ENCODE results near the gene LRCOL1.

LRCOL1 gene

DNA sequence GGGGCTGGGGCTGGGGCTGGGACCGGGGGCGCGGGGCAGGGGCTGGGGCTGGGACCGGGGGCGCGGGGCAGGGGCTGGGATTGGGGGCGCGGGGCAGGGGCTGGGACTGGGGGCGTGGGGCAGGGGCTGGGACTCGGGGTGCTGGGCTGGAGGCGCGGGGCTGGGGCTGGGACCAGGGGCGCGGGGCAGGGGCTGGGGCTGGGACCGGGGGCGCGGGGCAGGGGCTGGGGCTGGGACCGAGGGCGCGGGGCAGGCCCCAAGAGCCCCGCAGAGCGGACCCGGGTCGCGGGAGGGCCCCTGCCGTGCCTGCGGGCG, 8.6 kb upstream of the LRCOL1 start:
- no peak for DNase-seq (ENCODE audit: low spot score)

DNA sequence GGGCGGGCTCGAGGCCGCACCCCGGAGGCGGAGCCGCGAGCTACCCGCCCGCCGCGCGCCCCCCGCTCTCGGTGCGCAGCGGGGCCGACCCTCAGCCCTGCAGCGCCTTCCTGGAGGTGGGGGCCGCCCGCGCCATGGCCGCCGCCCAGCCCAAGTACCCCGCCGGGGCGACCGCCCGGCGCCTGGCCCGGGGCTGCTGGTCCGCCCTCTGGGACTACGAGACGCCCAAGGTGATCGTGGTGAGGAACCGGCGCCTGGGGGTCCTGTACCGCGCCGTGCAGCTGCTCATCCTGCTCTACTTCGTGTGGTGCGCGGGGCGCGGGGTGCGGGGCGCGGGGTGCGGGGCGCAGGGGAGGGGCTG, 8.3 kb upstream of the LRCOL1 start, which contains the start of gene P2RX2:
Gene P2RX2, plus strand, starts transcription at position 94 of the 361 bp plus-strand sequence. Its CDS starts 41 bp downstream, at position 135.
- no peak for DNase-seq (ENCODE audit: low spot score)

DNA sequence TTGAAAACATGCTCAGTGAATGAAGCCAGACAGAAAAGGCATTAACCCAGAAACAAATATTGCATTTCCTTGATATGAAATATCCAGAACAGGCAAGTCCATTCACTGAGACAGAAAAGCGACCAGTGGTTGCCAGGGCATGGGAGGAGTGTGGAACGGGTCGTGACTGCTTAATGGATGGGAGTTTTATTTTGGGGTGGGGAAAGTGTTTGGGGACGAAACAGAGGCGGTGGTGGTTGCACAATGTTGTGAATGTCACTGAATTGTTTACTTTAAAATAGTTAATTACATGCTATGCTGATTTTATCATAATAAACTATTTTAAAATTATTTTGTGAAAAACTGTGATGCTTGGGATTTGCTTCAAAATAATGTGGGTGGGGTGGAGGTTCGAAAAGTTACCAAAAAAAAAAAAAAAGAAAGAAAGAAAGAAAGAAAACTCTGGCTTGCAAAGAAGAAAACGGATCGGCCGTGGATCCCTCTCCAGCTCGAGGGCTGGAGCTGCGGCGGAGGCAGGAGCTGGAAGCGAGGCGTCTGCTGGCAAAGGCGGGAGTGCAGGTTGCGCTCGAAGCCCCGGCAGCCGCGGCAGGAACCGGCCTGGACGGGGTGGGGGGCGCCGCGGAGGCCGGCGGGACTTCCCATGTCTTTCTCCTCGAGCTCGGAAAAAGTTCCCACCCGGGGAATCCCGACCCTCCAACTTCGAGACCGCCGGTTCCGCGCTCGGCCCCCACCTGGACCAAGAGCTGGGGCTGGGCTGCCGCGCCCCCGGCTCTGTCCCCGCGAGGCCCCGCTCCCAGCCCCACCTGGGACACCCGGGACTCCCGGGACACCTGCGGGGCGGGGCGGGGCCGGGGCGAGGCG, 7.7 kb upstream of the LRCOL1 start:
- no peak for DNase-seq (ENCODE audit: low spot score)

DNA sequence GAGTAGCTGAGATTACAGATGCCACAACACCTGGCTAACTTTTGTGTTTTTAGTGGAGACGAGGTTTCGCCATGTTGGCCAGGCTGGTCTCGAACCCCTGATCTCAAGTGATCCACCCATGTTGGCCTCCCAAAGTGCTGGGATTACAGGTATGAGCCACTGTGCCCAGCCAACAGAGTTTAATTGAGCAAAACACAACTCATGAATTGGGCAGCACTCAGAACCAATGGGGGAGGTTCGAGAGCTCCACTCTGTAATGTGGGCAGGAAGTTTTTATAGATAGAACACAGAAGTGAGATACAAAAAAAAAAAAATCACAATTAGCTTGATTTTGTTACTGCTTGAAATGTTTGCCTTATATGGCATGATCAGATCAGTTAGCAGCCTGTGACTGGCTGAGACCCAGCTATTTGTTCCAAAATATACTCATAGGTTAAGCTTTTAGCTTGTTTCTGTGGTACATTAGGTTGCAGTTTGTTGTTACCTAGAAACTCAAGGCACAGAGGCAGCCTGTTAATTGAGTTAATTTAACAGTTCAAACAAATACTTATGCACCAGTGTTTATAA, 6.8 kb upstream of the LRCOL1 start:
- DNase-seq (ENCODE audit: low spot score), result no peak

DNA sequence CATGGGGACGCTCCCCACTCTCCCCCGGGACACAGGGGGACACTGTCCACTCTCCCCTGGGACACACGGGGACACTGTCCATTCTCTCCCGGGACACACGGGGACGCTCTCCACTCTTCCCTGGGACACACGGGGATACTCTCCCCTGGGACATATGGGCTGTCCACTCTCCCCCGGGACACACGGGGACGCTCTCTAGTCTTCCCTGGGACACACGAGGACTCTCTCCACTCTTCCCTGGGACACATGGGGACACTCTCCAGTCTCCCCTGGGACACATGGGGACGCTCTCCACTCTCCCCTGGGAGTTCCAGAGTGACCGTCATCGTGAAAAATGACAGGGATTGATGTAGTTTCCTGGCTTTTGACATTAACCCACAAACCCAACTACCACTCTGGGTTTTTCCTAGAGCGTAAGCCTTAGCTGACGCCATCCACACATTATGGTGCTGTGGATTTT, 5.2 kb upstream of the LRCOL1 start:
- no peak for DNase-seq (ENCODE audit: low spot score)

DNA sequence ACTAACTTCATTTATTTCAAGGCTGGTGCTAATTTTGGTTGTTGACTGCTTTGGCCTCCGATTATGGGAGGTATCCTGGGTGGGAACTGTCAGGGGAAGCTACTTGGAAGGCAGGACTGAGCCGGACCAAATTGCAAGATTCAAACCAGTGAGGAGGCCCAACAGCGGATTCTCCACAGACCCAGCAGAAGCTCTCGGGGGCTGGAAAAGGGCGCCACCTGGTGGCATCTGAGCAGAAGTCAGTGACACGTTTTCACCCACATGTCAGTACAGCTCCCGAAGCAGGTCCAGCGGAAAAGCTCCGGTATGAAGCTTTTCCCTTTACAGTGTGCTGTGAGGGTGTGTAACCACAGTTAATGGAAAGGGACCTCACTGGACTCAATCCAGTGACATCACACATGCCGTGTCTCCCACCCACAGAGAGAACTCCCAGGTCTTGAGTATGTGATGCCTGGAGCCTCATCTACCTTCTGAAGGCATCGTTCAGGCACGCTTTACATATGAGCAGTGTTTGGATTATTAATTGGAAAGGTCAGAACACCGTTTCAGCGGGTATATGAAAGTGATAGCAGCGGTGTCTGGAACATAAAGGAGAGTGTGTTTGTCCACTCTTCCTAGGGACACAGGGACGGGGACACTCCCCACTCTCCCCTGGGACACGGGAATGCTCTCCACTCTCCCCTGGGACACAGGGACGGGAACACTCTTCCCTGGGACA, 4.6 kb upstream of the LRCOL1 start:
- peak; percentile 90 for DNase-seq (ENCODE audit: low spot score)

DNA sequence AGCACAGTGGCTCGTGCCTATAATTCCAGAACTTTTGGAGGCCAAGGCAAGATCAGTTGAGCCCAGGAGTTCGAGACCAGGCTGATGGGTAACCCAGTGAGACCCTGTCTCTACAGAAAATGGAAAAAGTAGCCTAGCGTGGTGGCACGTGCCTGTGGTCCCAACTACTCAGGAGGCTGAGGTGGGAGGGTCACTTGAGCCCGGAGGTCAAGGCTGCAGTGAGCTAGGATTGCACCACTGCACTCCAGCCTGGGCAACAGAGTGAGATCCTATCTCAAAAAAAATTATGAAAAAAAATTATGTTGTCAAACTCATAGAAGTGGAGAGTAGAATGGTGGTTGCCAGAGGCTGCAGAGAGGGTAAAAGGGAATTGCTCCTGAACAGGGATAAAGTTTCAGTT, 3.6 kb upstream of the LRCOL1 start:
- DNase-seq (ENCODE audit: low spot score), result no peak

DNA sequence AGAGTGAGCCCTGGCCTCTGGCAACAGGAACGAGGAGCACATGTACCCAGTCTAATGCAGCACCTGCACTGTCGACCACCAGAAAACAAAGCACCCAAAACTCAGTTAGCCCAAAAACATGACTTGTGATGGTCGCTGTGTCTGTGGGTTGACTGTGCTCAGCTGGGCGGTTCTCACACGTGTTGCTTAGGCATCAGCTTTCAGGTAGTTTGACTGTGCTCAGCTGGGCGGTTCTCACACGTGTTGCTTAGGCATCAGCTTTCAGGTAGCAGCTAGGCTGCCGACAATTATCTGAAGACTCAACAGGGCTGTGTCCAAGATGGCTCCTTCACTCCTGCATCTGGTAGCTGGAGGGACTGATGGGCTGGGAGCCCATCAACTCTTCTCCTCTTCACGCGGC, 1.2 kb upstream of the LRCOL1 start:
- DNase-seq (ENCODE audit: low spot score), result no peak

DNA sequence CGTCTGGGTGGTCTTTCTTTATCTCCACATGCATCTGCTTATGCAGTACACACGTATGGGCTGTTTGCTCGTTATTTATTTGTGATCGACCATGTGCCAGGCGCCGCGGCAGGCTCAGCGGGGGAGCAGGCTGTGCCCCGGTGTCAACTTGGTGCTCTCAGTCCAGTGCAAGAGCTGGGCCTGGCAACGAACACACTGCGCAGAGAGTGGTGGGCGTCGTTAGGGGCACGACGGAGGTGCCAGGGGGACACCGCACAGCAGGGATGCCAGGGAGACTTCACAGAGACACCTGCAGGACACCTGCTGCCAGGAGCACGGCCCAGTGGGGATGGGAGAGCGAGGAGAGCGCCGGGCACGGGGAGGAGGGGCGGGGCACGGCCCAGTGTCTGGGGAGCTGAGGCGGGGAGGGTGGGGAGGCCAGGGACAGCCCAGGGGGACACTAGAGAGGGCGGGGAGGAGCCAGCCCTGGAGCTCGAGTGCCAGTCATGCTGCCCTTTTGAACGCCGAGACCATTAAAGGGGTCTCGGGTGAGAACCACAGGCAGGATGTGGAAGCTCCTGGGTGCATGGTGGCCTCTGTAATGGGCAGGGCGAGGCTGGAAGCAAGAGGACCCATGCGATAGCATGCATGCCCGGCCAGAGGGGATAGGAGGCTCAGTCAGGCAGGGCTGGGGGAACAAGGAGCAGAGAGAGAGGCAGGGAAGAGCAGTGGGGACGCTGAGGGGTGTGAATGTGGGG, 652 bp upstream of the LRCOL1 start:
- DNase-seq (ENCODE audit: low spot score), result no peak

DNA sequence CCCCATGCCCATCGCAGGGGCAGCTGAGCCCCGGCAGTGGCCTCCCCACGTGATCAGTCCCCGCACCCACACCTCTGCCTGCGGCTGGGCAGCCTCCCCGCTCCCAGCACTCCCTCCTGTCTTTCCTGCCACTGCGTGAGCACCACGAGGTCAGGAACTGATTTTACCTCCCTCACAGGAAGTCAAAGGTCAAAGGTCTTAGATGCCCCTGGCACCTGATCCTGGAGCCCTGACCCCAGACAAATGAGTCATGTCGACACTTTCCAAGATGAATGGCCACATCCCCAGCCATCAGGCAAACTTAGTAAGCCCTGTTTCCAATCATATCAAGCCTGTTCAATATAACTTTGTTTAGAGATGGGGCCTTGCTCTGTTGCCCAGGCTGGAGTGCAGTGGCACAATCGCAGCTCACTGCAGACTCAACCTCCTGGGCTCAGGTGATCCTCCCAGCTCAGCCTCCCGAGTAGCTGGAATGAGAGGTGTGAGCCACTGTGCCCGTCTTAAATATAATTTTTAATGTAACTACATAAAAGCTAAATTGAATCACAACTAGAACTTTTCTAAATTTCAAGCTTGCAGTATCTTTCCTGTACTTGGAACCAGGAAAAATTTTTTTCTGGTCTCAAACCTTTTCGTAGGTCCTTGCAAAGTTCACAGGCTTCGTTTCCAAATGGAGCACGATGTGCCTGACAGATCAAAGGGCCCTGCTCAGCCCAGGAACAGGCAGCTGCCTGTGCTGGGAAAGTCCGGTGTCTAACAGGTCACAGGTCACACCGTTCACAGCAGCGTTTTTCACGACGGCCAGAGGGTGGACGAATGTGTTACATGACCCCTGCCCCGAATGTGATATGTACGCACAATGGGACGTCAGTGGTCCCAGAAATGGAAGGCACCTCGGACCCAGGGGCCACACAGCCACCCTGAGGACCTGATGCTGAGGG, 1.9 kb downstream of the LRCOL1 start:
- DNase-seq (ENCODE audit: low spot score), result no peak

DNA sequence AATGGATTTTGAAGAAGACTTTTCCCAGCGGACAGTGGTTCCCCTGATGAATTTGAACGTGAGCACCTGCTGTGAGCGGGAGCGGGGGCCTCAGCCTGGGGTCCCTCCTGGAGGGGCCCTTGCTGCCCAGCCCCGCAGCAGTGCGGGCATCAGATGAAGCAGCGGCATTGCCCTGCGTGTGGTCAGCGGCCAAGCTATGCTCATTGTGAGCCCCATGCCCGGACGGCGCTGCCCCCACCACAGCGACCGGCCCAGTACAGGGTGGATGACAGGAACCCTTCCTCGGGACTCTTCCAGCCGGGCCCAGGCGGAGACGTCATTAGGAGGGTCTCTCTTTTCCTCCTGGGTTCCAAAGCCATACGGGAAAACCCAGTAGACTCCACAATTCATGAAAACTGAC, 3.5 kb downstream of the LRCOL1 start:
- DNase-seq (ENCODE audit: low spot score), result no peak

DNA sequence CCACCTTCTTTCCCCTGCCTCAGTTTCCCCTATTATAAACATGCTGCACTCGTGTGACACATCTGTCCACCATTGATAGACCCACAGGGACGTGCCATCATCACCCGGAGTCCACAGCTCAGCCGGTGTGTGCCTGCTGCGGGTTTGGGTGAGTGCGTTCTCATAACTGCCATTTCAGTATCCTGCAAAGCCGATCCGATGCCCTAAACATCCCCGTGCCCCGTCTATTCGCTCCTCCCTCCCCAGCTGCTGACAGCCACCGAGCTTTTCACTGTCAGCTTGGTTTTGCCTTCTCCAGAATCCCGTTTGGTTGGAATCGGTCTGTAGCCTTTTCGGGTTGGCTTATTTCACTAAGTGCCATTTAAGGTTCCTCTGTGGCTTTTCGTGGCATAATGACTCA, 3.9 kb downstream of the LRCOL1 start:
- DNase-seq (ENCODE audit: low spot score), result no peak

DNA sequence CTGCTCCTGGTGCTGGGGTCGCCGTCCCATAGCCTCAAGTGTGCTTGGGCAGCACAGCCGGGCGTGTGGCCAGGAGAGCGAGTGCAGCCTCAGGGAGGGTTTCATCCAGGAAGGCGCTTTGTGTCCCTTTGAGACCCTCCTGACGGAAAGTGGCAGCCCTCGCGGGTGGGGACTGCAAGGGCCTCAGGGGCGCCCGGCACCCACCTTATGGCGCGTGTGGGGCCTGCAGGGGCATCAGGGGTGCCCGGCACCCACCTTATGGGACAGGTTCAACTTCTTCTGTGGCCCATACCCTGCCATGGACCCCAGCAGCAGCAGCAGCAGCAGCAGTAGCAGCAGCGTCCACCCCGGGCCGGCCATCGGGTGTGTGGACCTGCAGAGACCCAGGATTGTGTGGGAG, 4.5 kb downstream of the LRCOL1 start:
- DNase-seq (ENCODE audit: low spot score), result no peak

DNA sequence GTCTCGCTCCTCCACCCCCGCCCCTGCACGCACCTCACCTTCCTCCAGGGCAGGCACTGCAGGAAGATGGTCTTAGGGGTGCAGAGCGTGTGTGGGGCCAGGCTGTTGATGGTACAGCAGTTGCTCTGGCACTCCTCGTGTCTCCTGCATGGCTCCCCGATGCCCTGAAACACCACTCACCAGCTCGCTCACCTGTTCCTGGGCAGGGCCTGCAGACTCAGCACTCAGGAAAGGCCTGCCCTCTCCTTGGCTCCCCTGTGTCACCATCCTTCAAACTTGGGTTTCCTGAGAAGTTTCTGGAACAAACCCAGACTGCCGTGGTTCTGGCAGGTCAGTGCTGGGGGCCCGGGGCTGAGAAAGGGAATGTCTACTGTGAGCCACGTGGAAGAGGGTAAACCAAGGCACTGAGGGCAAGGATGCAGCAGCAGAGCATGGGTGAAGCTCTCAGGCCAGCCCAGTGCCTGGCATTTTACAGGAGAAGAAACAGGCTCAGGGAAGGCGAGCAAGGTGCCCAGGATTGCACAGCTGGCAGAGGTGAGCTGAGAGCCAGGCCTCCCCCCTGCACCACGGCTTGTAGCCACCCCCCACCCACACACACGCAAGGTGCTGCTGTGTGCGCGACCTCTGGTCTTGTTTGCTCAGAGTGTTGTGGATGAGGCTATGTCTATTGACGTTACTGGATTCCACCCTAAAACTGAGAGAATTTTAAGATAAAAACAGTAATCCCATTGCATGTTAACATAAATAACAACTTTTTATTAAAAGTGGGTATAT, 5.5 kb downstream of the LRCOL1 start:
- DNase-seq (ENCODE audit: low spot score), result no peak

DNA sequence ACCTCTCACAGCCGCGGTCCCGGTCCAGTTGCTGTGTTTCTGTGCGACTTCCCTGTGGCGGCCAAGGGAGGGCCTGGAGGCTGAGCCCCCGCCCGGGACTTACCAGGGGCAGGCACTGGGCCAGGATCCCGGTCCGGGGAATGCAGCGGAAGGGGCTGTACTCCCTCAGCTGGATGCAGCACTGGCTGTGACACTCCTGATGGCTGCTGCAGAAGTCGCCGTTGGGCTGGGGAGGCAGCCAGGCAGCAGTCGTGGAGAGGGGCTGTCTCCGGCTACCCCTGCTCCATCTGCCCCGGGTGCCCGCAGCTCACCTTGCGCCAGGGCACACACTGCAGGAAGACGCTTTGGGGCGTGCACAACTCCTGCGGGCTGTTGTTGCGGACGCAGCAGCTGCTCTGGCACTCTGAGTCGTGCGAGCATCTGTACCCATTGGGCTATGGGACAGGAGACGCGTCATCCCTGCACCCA, 6.2 kb downstream of the LRCOL1 start:
- no peak for DNase-seq (ENCODE audit: low spot score)

DNA sequence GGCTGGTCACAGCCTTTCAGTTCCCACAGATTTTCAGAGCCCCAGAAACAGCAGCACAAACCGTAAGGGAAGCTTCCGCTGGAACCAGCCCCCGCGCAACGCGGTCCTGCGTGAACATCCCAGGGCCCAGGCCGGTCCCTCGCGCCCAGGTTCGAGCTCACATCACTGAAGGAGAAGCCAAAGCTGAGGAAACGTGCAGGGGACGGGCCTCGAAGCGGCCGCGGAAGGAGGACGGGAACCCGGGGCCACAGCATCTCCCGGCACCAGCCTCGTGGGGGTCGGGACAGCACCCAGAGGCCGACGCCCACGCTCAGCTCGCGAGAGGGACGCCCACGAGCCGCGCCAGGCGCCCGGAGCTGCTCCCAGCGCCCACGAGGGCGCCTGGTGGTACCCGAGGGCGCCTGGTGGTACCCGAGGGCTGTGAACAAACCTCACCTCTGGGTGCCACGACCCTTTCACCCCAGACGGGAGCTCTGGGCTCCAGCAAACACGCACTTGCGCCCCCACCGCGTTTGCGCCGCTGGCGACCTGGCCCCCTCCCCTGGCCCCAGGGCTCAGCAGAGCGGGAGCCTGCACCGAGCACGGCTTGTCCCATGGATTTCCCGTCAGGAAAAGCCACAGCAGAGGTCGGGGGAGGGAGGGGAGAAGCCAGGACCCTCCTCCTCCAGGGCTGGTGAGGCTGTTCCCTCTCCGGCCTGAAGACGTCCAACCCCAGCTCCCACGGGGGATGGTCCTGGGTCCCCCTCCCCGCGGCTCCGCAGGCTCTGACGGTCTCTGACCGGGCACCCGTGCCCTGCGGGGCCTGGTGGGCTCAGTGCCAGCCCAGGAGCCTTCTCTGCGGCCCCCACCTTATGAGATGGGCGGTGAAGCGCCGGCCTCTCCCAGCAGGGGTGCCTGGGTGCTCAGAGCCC, 6.9 kb downstream of the LRCOL1 start:
- no peak for DNase-seq (ENCODE audit: low spot score)

DNA sequence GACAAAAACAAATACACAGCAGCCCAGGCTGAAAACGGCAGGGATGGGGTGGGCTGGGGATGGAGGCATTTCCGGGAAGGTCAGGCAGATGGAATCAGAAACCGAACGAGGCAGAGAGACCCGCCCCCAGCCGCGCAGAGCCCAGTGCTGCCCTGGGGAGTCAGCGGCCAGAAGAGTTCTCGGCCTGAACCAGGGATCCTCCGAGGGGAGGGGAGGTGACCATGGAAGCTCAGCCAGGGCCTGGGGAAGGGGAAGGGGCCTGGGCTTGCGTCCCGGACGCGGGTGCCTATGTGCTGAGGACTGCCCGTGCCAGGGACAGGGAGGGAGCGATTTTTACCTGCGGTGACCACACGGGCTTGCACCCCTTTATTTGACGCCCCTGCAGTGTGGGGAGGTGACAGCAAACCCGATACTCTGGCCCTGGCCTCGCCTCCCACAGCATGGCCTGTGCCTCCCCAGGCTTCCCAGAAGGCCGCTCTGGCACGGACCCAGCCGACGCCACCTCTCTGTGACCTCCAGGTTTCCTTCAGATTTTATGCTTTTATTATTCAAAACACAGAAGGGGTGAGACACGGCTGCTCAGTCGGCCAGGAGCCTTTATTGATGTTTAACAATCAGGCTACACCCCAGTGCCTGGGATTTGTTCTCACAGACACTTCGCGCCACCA, 7.7 kb downstream of the LRCOL1 start:
- DNase-seq (ENCODE audit: low spot score), result no peak

DNA sequence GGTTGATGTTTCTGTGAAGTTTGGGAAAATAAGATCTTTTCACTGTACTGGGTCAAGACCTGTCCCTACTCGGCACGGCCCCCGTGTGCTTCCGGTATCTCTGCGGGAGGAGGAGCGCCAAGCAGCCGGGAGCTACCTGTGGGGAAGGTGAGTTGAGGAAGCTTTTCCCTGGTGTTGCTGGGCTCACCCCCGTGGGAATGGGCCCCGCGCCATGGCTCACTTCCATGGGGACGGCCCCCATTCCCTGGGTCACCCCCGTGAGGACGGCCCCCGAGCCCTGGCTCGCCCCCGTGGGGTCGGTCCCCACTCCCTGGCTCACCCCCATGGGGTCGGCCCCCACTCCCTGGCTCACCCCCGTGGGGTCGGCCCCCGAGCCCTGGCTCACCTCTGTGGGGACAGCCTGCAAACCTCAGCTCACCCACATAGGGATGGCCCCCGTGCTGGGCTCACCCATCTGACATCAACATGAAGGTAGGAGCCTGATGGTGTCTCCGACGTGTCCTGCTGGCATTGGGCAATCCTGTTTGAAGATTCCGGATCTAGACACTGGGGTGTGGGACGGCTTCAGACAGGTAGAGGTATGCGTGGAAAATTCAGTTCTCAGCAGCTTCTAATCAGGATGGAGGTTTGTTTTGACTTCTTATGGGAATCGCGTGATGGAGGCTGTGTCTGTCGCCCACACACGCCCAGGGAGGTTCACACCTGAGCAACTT, 9.1 kb downstream of the LRCOL1 start:
- DNase-seq (ENCODE audit: low spot score), result no peak
